DMS114 treated with DMSO at 0.1 percent for 48 hours (cell line): ENCODE results near the gene CAMTA1.

Experiments
- DNase-seq: peaks from one replicate; lab custom pipeline; 2025; ENCODE audit not compliant: unreplicated experiment; lab: John Stamatoyannopoulos, UW

The CAMTA1 gene

GRCh38 chr1:7455796-7456721, 670.8 kb downstream of the CAMTA1 start:
- DNase-seq, result no peak

GRCh38 chr1:7456722-7457082, 671.4 kb downstream of the CAMTA1 start:
- no peak for DNase-seq

GRCh38 chr1:7457811-7458210, 672.6 kb downstream of the CAMTA1 start:
- no peak for DNase-seq

GRCh38 chr1:7458946-7459345, 673.7 kb downstream of the CAMTA1 start:
- DNase-seq, result no peak

- DNase-seq, result no peak
These were observed 674.7 kb downstream of the CAMTA1 start for GRCh38 chr1:7459914-7460313.

- DNase-seq, result no peak
These were observed 675.6 kb downstream of the CAMTA1 start for GRCh38 chr1:7460807-7461206.

- no peak for DNase-seq
These were observed 677.4 kb downstream of the CAMTA1 start for GRCh38 chr1:7462617-7463016.

GRCh38 chr1:7463526-7463925, 678.3 kb downstream of the CAMTA1 start:
- no peak for DNase-seq

- no peak for DNase-seq
These were observed 679.5 kb downstream of the CAMTA1 start for GRCh38 chr1:7464736-7465135.

GRCh38 chr1:7467476-7468175, 682.4 kb downstream of the CAMTA1 start:
- no peak for DNase-seq

GRCh38 chr1:7468248-7468647, 683.0 kb downstream of the CAMTA1 start:
- DNase-seq, result no peak

GRCh38 chr1:7469255-7469938, 684.1 kb downstream of the CAMTA1 start:
- DNase-seq, result no peak

GRCh38 chr1:7470904-7471638, 685.8 kb downstream of the CAMTA1 start:
- no peak for DNase-seq

GRCh38 chr1:7471836-7472235, 686.6 kb downstream of the CAMTA1 start:
- no peak for DNase-seq

GRCh38 chr1:7473223-7474142, 688.2 kb downstream of the CAMTA1 start:
- DNase-seq, result no peak

- no peak for DNase-seq
These were observed 688.9 kb downstream of the CAMTA1 start for GRCh38 chr1:7474143-7474490.

GRCh38 chr1:7474786-7475502, 689.7 kb downstream of the CAMTA1 start:
- DNase-seq, result no peak

GRCh38 chr1:7475691-7476090, 690.4 kb downstream of the CAMTA1 start:
- DNase-seq, result no peak

- DNase-seq, result no peak
These were observed 691.1 kb downstream of the CAMTA1 start for GRCh38 chr1:7476402-7476801.
